ENCODE results near the gene SFT2D3.
A peak's percentile ranks its signal among the peaks of the same experiment; 100 is the strongest.

SFT2D3 gene

GRCh38 chr2:127701193-127701650 lies at the start of gene SFT2D3:
TSS of gene SFT2D3 (plus strand) at chr2:127701497. CDS start at chr2:127701529, 32 bp downstream.
- DNase-seq (ENCODE audit: low read depth in 2 of 2), result peak; percentile 81 to 89

- DNase-seq (ENCODE audit: low read depth in 2 of 2), result no peak
Measured at GRCh38 chr2:127651971-127652550, 49.2 kb upstream of the SFT2D3 start.

DNA sequence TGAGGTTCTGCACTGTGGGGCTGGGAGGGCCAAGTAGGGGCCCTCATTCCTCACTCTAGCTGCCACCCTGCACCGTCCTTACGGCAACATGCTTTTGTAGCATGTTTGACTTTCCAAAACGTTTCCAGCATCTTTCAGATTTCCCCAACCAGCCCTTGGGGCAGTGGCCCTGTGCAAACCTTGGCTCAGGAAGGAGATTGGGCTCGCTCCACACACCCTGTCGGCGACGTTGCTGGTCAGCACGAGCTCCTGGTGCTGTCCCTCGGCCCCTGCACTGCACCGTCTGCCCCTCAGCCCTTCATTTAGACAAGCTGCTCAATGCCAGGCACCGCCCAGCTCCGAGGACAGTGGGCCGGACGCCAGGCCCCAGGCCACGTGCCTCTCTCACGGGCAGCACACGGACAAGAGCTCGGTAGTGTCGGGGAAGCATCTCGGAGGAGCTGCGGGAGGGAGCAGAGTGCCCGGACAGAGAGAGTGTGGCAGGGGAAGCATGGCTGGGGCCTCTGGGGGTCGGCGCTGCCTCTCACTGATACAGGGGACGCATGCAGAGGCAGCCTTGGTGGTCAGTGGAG lies 48.4 kb upstream of the SFT2D3 start:
- no peak for DNase-seq (ENCODE audit: low read depth in 2 of 2)

DNA sequence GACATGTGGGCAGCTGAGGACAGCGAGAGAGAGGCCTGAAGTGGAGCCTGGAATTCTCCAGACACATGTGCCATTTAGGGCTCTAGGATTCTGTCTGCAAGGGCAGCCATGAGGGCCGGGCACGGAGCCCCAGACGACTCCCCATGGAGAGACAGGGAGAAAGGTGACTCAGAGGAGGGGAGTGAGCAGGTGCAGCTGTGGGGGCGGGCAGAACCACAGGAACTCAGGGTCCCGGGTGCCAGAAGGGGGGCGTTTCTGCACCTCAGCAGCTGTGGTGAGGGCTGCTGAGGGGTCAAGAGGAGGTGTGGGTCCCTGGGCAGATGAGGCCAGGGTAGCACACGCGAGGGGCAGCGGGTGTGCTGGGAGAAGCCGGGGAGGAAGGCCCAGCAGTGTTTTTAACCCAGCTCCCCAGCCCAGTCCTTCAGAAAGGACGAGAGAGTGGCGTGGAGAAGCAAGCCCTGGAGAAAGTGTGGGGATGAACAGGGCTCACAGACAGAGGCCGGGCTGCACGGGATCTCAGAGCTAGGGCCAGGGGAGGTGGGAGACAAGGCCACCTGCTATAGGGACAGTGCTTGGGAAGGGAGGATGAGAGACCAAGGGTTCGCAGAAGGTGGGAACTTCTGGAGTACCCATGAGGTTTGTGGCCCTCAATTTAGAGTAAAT lies 47.7 kb upstream of the SFT2D3 start:
- DNase-seq (ENCODE audit: low read depth in 2 of 2), result no peak

DNA sequence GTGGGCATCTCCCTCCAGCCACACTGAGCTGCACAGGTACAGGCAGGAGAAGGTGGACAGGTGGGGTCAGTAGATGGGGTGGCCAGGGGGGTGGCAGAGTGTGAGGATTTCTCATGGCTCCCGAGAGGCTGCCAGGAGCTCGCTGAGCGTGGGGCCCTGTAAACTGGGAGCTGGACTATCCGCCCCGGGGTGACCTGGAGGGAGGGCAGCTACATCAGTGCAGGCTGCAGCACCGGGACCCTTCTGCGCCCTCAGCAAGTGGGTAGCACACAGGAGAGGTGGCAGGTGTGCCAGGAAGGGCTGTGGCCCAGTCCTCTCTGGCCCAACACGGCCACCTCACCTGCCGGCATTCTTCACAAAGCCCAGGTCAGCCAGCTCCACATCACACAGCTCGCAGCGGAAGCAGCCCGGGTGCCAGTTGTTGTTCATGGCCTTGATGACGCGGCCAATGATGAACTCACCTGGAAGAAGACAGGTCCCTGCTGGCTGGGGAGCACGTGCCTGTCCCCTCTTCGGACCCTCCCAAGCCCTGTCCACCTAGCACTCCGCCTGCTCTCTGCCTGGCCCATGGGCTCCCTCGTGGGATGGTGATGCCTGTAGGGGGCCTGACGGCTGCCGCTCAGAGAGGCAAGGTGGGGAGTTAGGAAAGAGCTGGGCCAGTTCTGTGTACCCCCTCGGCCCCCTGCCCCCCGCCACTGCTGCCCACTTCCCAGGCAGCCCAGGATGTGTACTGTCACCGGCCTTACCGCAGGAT lies 47.0 kb upstream of the SFT2D3 start:
- no peak for DNase-seq (ENCODE audit: low read depth in 2 of 2)

DNA sequence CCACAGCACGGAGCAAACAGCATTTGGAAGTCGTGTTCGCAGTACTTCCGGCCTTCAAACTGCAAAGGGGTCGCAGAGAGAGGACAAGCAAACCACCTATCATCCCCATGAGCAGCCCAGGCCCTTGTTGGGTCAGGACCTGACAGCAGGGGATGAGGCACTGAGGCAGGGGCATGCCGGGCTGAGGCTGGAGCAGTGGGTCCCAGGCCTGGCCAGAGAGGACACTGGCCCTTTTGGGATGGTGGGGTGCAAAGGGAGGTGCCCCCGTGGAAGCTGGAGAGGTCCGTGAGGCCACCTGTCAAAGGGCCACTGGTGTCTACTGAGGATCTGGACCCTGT lies 46.5 kb upstream of the SFT2D3 start:
- no peak for DNase-seq (ENCODE audit: low read depth in 2 of 2)

GRCh38 chr2:127655209-127656073 lies 45.9 kb upstream of the SFT2D3 start:
- no peak for DNase-seq (ENCODE audit: low read depth in 2 of 2)

GRCh38 chr2:127656569-127657231 lies 44.6 kb upstream of the SFT2D3 start:
- DNase-seq (ENCODE audit: low read depth in 2 of 2), result no peak

GRCh38 chr2:127657232-127657595 lies 44.1 kb upstream of the SFT2D3 start:
- no peak for DNase-seq (ENCODE audit: low read depth in 2 of 2)

DNA sequence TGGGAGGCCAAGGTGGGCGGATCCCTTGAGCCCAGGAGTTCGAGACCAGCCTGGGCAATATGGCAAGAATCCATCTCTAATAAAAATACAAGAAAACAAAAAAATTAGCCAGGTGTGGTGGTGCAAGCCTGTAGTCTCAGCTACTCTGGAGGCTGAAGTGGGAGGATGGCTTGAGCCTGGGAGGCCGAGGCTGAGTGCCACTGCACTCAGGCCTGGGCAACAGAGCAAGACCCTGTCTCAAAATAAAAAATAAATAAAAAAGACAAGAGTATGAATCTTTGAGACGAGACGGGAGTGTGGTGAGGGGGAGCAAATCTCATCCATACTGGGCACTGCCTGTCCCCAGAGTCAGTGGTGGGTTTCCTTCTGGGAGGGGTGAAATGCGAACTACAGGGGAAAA lies 43.2 kb upstream of the SFT2D3 start:
- DNase-seq (ENCODE audit: low read depth in 2 of 2), result no peak

- no peak for DNase-seq (ENCODE audit: low read depth in 2 of 2)
Measured at GRCh38 chr2:127658641-127659407, 42.5 kb upstream of the SFT2D3 start.

GRCh38 chr2:127659408-127660290 lies 41.6 kb upstream of the SFT2D3 start:
- no peak for DNase-seq (ENCODE audit: low read depth in 2 of 2)

DNA sequence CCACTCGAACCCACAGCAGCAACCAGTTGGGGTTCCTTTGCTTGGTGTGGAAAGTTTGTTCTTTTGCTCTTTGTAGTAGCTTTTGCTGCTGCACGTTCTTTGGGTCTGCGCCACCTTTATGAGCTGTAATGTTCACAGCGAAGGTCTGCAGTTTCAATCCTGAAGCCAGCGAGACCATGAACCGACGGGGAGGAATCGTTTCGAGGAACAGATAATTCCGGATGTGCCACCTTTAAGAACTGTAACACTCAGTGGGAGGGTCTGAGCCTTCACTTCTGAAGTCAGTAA lies 41.1 kb upstream of the SFT2D3 start:
- DNase-seq (ENCODE audit: low read depth in 2 of 2), result no peak

GRCh38 chr2:127661072-127661649 lies 40.1 kb upstream of the SFT2D3 start:
- no peak for DNase-seq (ENCODE audit: low read depth in 2 of 2)

DNA sequence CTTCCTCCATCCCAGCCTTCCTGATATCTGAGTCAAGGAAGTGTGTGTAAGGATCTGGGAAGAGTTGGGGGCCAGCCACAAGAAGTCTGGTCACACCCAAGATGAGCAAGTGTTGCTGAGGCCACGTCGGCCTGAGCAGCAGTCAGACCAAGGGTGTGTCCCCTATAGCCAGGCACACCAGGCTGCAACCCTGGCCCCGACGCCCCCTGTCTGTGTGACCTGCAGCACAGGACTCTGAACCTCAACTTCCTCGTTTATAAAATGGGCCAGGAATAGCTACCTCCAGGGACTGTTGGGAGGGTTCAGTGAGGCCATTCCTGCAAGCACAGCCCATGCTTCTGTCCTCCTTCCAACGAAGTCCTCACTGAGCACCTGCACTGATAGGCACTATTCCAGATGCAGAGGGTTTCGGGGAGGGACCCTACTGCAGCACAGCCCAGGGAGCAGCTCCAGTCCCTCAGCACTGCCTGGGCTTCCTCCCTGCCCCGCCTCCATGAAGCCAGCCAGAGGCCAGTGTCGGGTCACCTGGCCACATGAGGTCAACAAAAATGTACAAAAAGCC lies 39.3 kb upstream of the SFT2D3 start:
- DNase-seq (ENCODE audit: low read depth in 2 of 2), result no peak

- DNase-seq (ENCODE audit: low read depth in 2 of 2), result no peak
Measured at GRCh38 chr2:127662937-127663565, 38.2 kb upstream of the SFT2D3 start.

DNA sequence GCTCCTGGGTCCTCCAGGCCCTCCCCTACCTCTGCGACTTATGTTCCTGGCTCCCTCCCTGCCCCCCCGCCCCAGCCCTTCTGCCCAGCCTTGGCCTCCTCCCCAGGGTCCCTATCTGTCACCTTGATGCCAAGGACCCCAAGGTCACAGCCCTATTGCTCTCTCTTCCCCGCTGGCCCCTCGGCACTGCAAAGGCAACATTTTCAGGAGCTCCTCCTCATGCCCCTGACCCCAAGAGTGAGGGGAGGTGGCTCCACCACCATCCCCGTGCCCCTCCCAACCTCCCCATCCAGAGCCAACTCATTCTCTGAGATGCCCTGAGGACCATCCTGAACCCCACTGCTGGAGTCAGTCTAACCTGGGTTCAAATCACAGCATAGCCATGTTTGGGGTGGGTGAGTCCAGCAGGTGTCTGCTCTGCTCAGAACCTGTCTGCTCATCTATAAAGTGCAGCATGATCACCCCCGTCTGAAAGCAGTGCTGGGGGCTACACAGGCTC lies 37.7 kb upstream of the SFT2D3 start:
- no peak for DNase-seq (ENCODE audit: low read depth in 2 of 2)

Measured in stimulated activated CD8-positive, alpha-beta memory T cell treated with anti-CD3 and anti-CD28 coated beads, Interleukin-7, amount 100 ng/mL, for 4 hours (primary cell).